SK-N-SH (cell line): ENCODE results near the gene LGALS3. TPM values are rescaled to one million over a fixed set of nuclear protein-coding genes. Genes with fewer than 3 reads are reported as not detected.

Experiments
- CTCF ChIA-PET: fragments of 300-600, 350-600 bp; formaldehyde crosslinking; extraction: SDS; loops from one replicate; lab custom pipeline; 2021; lab: Yijun Ruan, JAX
- POLR2A ChIA-PET: fragments of 350-600 bp; sonication (Branson Sonifier 250); formaldehyde crosslinking; extraction: SDS; loops from one replicate; lab custom pipeline; 2020; ENCODE audit warnings: antibody characterized with exemption, inconsistent platforms; lab: Yijun Ruan, JAX
- DNase-seq: peaks from one replicate; pipeline ENCODE4 v3.0.0; 2012
- H2AFZ ChIP-seq: fragments of 200-600 bp; sonication (generic); 2 replicates; pipeline ENCODE4 v1.8.1; 2016; ENCODE audit warnings: antibody characterized with exemption, mild to moderate bottlenecking, low read depth
- H3F3A ChIP-seq: fragments of 200-600 bp; sonication (generic); replicated peaks from 2 replicates; pipeline ENCODE3; 2016; ENCODE audit warnings: antibody characterized with exemption, mild to moderate bottlenecking; ENCODE audit not compliant: insufficient read depth
- H3K27ac ChIP-seq, 2 experiments: fragments of 200-500 bp in 1 of 2; fragments of 200-600 bp in 1 of 2; sonication (Bioruptor generic) in 1 of 2; sonication (generic), shearing (Covaris generic) in 1 of 2; 2 replicates each; pipeline versions ENCODE4 v1.5.1 to v1.6.1; 2014 to 2016; ENCODE audit warnings: low read depth in 2 of 2, inconsistent platforms in 1 of 2, low read length in 1 of 2, mild to moderate bottlenecking in 1 of 2, mixed read lengths in 1 of 2
- H3K27me3 ChIP-seq: fragments of 200-600 bp; sonication (generic), shearing (Covaris generic); 2 replicates; pipeline ENCODE4 v1.6.1; 2016; ENCODE audit warnings: mixed run types; ENCODE audit not compliant: insufficient read depth
- H3K36me3 ChIP-seq, 2 experiments: fragments of 200-500 bp in 1 of 2; fragments of 200-600 bp in 1 of 2; sonication (Bioruptor generic) in 1 of 2; sonication (generic) in 1 of 2; replicated peaks in 1 of 2; 2 replicates each; pipeline versions ENCODE3 to v1.5.1; 2014 to 2016; ENCODE audit warnings: low read length in 1 of 2, mild to moderate bottlenecking in 1 of 2; ENCODE audit not compliant: insufficient read depth in 2 of 2, control insufficient read depth in 1 of 2
- H3K4me1 ChIP-seq, 2 experiments: fragments of 200-500 bp in 1 of 2; fragments of 200-600 bp in 1 of 2; sonication (Bioruptor generic) in 1 of 2; sonication (generic), shearing (Covaris generic) in 1 of 2; 2 replicates each; pipeline versions ENCODE4 v1.5.1 to v1.6.1; 2014 to 2016; ENCODE audit warnings: low read depth in 1 of 2, low read length in 1 of 2, mixed run types in 1 of 2; ENCODE audit not compliant: insufficient read depth in 2 of 2, control insufficient read depth in 1 of 2
- H3K4me2 ChIP-seq: fragments of 200-600 bp; sonication (generic), shearing (Covaris generic); 2 replicates; pipeline ENCODE4 v1.6.1; 2017; ENCODE audit warnings: mixed run types
- H3K4me3 ChIP-seq, 2 experiments: fragments of 200-500 bp in 1 of 2; fragments of 200-600 bp in 1 of 2; sonication (Bioruptor generic) in 1 of 2; sonication (generic), shearing (Covaris generic) in 1 of 2; 2 replicates each; pipeline versions ENCODE4 v1.5.1 to v1.8.1; 2014 to 2016; ENCODE audit warnings: low read depth in 2 of 2, inconsistent platforms in 1 of 2, low read length in 1 of 2, mild to moderate bottlenecking in 1 of 2, mixed read lengths in 1 of 2, moderate library complexity in 1 of 2
- H3K79me2 ChIP-seq: fragments of 200-600 bp; sonication (generic); 2 replicates; pipeline ENCODE4 v1.8.1; 2017; ENCODE audit warnings: mild to moderate bottlenecking; ENCODE audit not compliant: insufficient read depth
- H3K9ac ChIP-seq: fragments of 200-600 bp; sonication (generic); 2 replicates; pipeline ENCODE4 v1.6.1; 2017; ENCODE audit warnings: mixed run types
- H3K9me2 ChIP-seq: fragments of 200-600 bp; sonication (generic); 2 replicates; pipeline ENCODE4 v1.6.1; 2017; ENCODE audit warnings: mixed run types
- H3K9me3 ChIP-seq: fragments of 200-600 bp; sonication (generic); 2 replicates; pipeline ENCODE4 v1.6.1; 2017; ENCODE audit warnings: mixed run types, mild to moderate bottlenecking, moderate library complexity
- H4K20me1 ChIP-seq: fragments of 200-600 bp; sonication (generic); 2 replicates; pipeline ENCODE4 v1.6.1; 2017; ENCODE audit warnings: mild to moderate bottlenecking, mixed run types; ENCODE audit not compliant: insufficient read depth
- CHD2 ChIP-seq: fragments of 150-350 bp; IDR thresholded peaks from 2 replicates; pipeline ENCODE4 v1.6.1; 2018; ENCODE audit warnings: low read length; ENCODE audit not compliant: partially characterized antibody
- ELF1 ChIP-seq: IDR thresholded peaks from 2 replicates; pipeline ENCODE4 v1.4.0; 2012
- FOXJ3 ChIP-seq: sonication (generic); formaldehyde crosslinking; IDR thresholded peaks from 2 replicates; pipeline ENCODE4 v1.5.1; 2020; ENCODE audit warnings: mild to moderate bottlenecking, missing genetic modification reagents
- FOXM1 ChIP-seq: IDR thresholded peaks from 2 replicates; pipeline ENCODE4 v1.4.0; 2012; ENCODE audit warnings: low read depth, mild to moderate bottlenecking
- GABPA ChIP-seq: IDR thresholded peaks from 2 replicates; pipeline ENCODE4 v1.4.0; 2012; ENCODE audit warnings: low read depth, mild to moderate bottlenecking
- IRF3 ChIP-seq: fragments of 150-350 bp; IDR thresholded peaks from 2 replicates; pipeline ENCODE4 v1.6.1; 2016; ENCODE audit warnings: mild to moderate bottlenecking, low read depth, low read length
- MEF2A ChIP-seq: IDR thresholded peaks from 2 replicates; pipeline ENCODE4 v1.4.0; 2012; ENCODE audit warnings: low read depth, borderline replicate concordance
- NRF1 ChIP-seq: IDR thresholded peaks from 2 replicates; pipeline ENCODE4 v1.6.1; 2012; ENCODE audit warnings: low read depth, mild to moderate bottlenecking, low read length
- PBX3 ChIP-seq: IDR thresholded peaks from 2 replicates; pipeline ENCODE4; 2012
- RAD21 ChIP-seq: IDR thresholded peaks from 2 replicates; pipeline ENCODE4 v1.6.1; 2012; ENCODE audit warnings: mild to moderate bottlenecking, low read length
- REST ChIP-seq: IDR thresholded peaks from 2 replicates; pipeline ENCODE4 v1.6.1; 2012; ENCODE audit warnings: mild to moderate bottlenecking, low read depth, low read length, moderate library complexity
- RFX5 ChIP-seq: IDR thresholded peaks from 2 replicates; pipeline ENCODE4 v1.6.1; 2012; ENCODE audit warnings: mild to moderate bottlenecking, improper control_type of control experiment, low read length
- RXRA ChIP-seq: IDR thresholded peaks from 2 replicates; pipeline ENCODE4 v1.4.0; 2012; ENCODE audit warnings: low read depth, mild to moderate bottlenecking, borderline replicate concordance
- USF1 ChIP-seq: IDR thresholded peaks from 2 replicates; pipeline ENCODE4 v1.4.0; 2012; ENCODE audit warnings: low read depth, borderline replicate concordance
- ZBTB33 ChIP-seq: IDR thresholded peaks from 2 replicates; pipeline ENCODE4 v1.4.0; 2012; ENCODE audit warnings: low read depth, borderline replicate concordance
- WGBS: methylation state at CpG from one replicate; pipeline ENCODE4 v1.1.6; 2017; ENCODE audit warnings: low lambda C conversion rate; 5-methylcytosine and 5-hydroxymethylcytosine counted together
- polyA plus RNA-seq, 3 experiments: library from polyadenylated mRNA; depleted of rRNA; stranded (reverse); fragments of >200 nt; gene quantifications; 2 replicates each; pipeline ENCODE4 v1.2.3, GENCODE V29; 2012

Gene LGALS3
- polyA plus RNA-seq, 1 of the 3 experiments (the other 2 are of a cell fraction) = 59.8 TPM

GRCh38 chr14:55126932-55127459, 2.1 kb upstream of the LGALS3 start:
- H2AFZ ChIP-seq = no peak overlapping the region
- H3K9me3 ChIP-seq = no peaks in the 10 kb centered on the region
- H3F3A ChIP-seq = peaks cover 12% of the 10 kb centered on the region
- H3K4me3 ChIP-seq = no peak overlapping the region
- H3K36me3 ChIP-seq = no peaks in the 10 kb centered on the region
- H3K79me2 ChIP-seq = peaks cover 23% of the 10 kb centered on the region
- TF ChIP-seq IRF3 (no peak), PBX3 (no peak), USF1 (no peak), FOXJ3 (CRISPR knock-in tag) (no peak), RAD21 (no peak), ZBTB33 (no peak), ELF1 (no peak), RXRA (no peak), FOXM1 (no peak), MEF2A (no peak), NRF1 (no peak), RFX5 (no peak), GABPA (no peak), CHD2 (no peak), REST (no peak)
- TF ChIP-seq, all 33 proteins: peak for 0
- Histone ChIP-seq H3K9me2 (no peaks in the 10 kb centered on the region), H4K20me1 (no peaks in the 10 kb centered on the region; the same call in 1 of the 2 replicates), H3K4me2 (no peak overlapping the region), H3K4me1 (peaks cover 7 to 17% of the 10 kb centered on the region in 2 experiments), H3K27ac (peak overlapping the region in 1 of 2 experiments; percentile 52; a peak in 2 of 4 replicates), H3K27me3 (no peaks in the 10 kb centered on the region), H3K9ac (no peak overlapping the region)
- CTCF ChIA-PET = interaction anchor here (1.8 kb wide), 1 partner anchor 34 kb away, joined by 7 read pairs; no protein-coding TSS in a partner anchor
- 89% methylated on average over 5 of the region's 5 CpGs for WGBS
- no peak for DNase-seq
- POLR2A ChIA-PET = no interaction called here
